Mucosa of descending colon (tissue), 3 donors: Measurements from ENCODE around the gene DPH7. TPM values are rescaled to one million over a fixed set of nuclear protein-coding genes. Genes with fewer than 3 reads are reported as not detected.
A peak's percentile ranks its signal among the peaks of the same experiment; 100 is the strongest.

Source experiments
- ATAC-seq: fragments of 200-7000 bp; cut with Tn5 transposase; one replicate; pipeline ENCODE4 v1.9.1; 2020; ENCODE audit warnings: mild to moderate bottlenecking, moderate library complexity
- DNase-seq, 3 donors: peaks; one replicate each; pipeline ENCODE4 v3.0.0-alpha.2; 2020
- H3K36me3 ChIP-seq: fragments of 200-600 bp; one replicate; pipeline ENCODE4 v1.8.0; 2021; ENCODE audit warnings: low read depth, mild to moderate bottlenecking
- H3K4me1 ChIP-seq: fragments of 200-600 bp; one replicate; pipeline ENCODE4 v1.8.0; 2021; ENCODE audit warnings: low read depth, mild to moderate bottlenecking
- H3K4me3 ChIP-seq: fragments of 200-600 bp; one replicate; pipeline ENCODE4 v1.8.0; 2021; ENCODE audit warnings: mild to moderate bottlenecking
- H3K9me3 ChIP-seq: fragments of 200-600 bp; one replicate; pipeline ENCODE4 v1.8.0; 2021; ENCODE audit warnings: mild to moderate bottlenecking
- CTCF ChIP-seq: fragments of 200-600 bp; IDR thresholded peaks from one replicate; pipeline ENCODE4 v1.8.0; 2022; ENCODE audit warnings: antibody characterized with exemption, mild to moderate bottlenecking
- intact Hi-C, 2 donors: fragments of 100-400 bp; cut with DNase I in 1 of 2; cut with micrococcal nuclease in 1 of 2; formaldehyde crosslinking; loops; one replicate each; pipeline versions ENCODE4 v1.11.0 to v1.11.1; 2022; cut with DNase I, micrococcal nuclease
- total RNA-seq, 3 donors: library from RNA; stranded (reverse); fragmentation: NEBNext Ultra II Directional in 2 of 3; extraction: Animal tissue kit (Norgen Biotek cat#: 25700) in 2 of 3; gene quantifications; one replicate each; pipeline versions ENCODE4 v1.2.1 to v1.2.4, GENCODE V29; 2021 to 2023
- donor health status: DM: no; HTN: no; CAD: no; lungs with moderate emphysema.
- donor health status: DM: no; HTN: no; CAD: no.
- donor health status: DM: no; HTN: yes; CAD: no.

The DPH7 gene
- total RNA-seq, 3 donors from 2014 or later, result 24.5 to 33.5 (median 29.3) TPM

GRCh38 chr9:137620048-137620405, 41.3 kb upstream of the DPH7 start:
- intact Hi-C loops, result no loop called here
- Histone ChIP-seq H3K36me3 (peaks cover 2% of the 10 kb centered on the region), H3K4me1 (peaks cover 22% of the 10 kb centered on the region), H3K4me3 (no peak overlapping the region), H3K9me3 (no peaks in the 10 kb centered on the region)
- DNase-seq (no peak), ATAC-seq (no peak)
- no peak for TF ChIP-seq CTCF

GRCh38 chr9:137619240-137620047, 40.7 kb upstream of the DPH7 start:
- H3K36me3 ChIP-seq, result peaks cover 5% of the 10 kb centered on the region
- intact Hi-C loops, result no loop called here
- no peak for TF ChIP-seq CTCF
- DNase-seq (peak; percentile 47 to 72 (median 69)), ATAC-seq (peak; percentile 22)
- peak overlapping the region; percentile 50 for H3K4me3 ChIP-seq
- H3K4me1 ChIP-seq, result peaks cover 22% of the 10 kb centered on the region
- H3K9me3 ChIP-seq, result no peaks in the 10 kb centered on the region

- H3K4me3 ChIP-seq, result peak within 1 kb of the TSS; percentile 68
- peaks cover 10% of the 10 kb centered on the region for H3K36me3 ChIP-seq
- H3K4me1 ChIP-seq, result peaks cover 22% of the 10 kb centered on the region
- intact Hi-C loops, result no loop called here
- ATAC-seq, result peak; percentile 87
- peak; percentile 85 to 95 (median 90) for DNase-seq
- no peaks in the 10 kb centered on the region for H3K9me3 ChIP-seq
- no peak for TF ChIP-seq CTCF
Measured at GRCh38 chr9:137618105-137619067, 39.7 kb upstream of the DPH7 start, which contains the start of gene EHMT1. EHMT1 (plus strand) TSS chr9:137619005; CDS start chr9:137619029, 24 bp downstream.

GRCh38 chr9:137615387-137615871, 36.7 kb upstream of the DPH7 start:
- DNase-seq (peak in 1 of 3 donors; percentile 31), ATAC-seq (no peak)
- TF ChIP-seq CTCF, result no peak
- H3K36me3 ChIP-seq, result peaks cover 10% of the 10 kb centered on the region
- intact Hi-C loops, result no loop called here
- peaks cover 46% of the 10 kb centered on the region for H3K4me1 ChIP-seq
- H3K9me3 ChIP-seq, result no peaks in the 10 kb centered on the region
- no peak overlapping the region for H3K4me3 ChIP-seq

- intact Hi-C loops, result no loop called here
- Histone ChIP-seq H3K36me3 (peaks cover 10% of the 10 kb centered on the region), H3K4me1 (peaks cover 40% of the 10 kb centered on the region), H3K9me3 (no peaks in the 10 kb centered on the region), H3K4me3 (no peak overlapping the region)
- TF ChIP-seq CTCF, result no peak
- ATAC-seq (no peak), DNase-seq (no peak)
Measured at GRCh38 chr9:137614631-137615386, 36.1 kb upstream of the DPH7 start.
